GM18526 (cell line): ENCODE data around the gene B4GALT2.

Source experiments
- POLR2A ChIP-seq: IDR thresholded peaks from 3 replicates; pipeline ENCODE4 v1.6.1; 2011; ENCODE audit not compliant: insufficient read length; ENCODE audit errors: extremely low read depth

Gene B4GALT2

GRCh38 chr1:43956234-43956633 is 22.8 kb upstream of the B4GALT2 start:
- TF ChIP-seq POLR2A: no peak

DNA sequence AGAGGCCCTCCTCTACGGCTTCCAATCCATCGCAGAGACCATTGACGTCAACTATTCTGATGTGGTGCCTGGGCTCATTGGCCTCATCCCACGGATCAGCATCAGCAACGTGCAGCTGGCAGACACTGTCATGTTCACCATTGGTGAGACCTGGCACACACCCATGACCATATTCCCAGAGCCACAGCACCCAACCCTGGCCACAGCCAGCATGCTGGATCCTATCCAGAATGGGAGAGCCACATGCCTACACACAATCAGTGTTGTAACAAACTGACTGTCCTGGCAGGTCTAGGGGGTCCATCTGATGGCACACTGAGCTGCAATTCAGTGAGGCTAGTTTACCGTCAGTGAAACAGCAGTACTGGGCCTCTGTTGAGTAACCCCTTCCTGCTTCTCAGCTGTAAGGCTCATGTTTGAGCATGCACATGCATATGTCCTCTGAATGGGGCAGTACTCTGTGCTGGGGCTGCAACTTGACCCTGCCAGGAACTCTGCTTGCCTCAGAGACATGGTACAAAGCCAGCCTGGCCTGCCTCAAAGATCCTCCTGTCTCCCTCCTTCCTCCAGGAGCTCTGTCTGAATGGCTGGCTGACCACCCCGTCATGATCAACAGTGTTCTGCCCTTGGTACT is 21.5 kb upstream of the B4GALT2 start:
- TF ChIP-seq POLR2A: no peak

DNA sequence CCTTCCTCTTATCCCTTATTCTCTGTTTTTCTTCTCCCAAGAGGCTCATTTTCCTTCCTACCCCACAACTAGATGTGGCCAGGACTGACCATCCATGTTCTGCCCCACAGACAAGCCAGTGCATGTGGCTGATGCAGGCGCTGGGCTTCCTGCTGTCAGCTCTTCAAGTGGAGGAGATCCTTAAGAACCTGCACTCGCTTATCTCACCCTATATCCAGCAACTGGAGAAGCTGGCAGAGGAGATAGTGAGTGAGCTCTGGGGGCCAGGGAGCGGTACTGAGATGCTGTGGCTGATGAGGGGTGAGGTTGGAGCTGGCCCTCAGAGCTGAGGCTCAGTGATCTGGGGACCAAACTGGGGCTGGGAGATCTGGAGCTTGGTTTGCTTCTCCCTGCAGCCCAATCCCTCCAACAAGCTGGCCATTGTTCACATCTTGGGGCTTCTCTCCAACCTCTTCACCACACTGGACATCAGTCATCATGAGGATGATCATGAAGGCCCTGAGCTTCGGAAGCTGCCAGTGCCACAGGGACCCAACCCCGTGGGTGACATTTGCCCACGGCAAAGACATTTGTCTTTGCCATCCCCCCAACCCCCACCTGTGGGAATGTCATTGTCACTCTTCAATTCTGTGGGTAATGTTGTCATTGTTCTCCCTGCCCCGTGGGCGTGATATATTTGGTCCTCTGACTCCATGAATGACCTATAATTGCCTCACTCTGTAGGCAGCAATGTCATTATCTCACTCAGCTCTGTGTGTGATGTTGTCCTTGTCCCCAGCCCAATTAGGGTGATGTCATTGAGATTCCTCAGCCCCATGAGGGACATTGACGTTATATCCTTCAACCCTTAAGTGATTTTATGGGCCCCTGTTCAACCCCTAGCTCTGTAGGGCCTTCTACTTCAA is 20.4 kb upstream of the B4GALT2 start:
- no peak for TF ChIP-seq POLR2A

DNA sequence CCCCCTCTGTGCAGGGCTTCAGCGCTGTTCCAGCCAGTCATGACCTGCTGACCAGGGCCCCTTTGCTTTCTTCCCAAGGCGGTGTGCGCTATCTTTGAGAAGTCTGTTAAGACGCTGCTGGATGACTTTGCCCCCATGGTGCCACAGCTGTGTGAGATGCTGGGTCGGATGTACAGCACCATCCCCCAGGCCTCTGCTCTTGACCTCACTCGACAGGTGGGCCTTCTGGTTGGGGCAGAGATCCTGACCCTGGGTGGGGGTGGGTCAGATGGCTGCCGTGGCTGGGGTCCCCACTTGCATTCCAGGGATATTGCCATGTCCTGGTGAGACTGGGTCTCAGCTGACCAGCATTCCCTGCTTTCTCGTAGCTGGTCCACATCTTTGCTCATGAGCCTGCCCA is 18.2 kb upstream of the B4GALT2 start:
- TF ChIP-seq POLR2A: no peak

DNA sequence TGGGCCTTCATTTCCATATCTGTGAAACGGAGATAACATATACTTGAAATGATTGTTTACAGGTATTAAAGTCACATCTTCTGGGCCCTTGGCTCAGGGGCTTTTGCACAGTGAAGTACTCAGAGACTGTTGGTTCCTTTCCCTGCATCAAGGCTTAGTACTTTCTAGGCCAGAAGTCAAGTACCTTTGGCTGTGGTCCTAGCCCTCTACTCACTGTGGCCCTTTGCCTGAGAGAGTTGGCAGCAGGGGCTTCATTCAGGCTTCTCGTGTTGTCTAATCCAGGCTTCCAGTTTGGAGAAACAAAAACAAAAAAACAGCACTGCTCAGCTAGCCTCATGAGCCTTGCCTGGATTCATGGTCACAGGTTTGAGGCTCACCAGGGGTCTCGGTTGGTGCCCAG is 17.3 kb upstream of the B4GALT2 start:
- no peak for TF ChIP-seq POLR2A

- TF ChIP-seq POLR2A: no peak
Observed at GRCh38 chr1:43962324-43962723, 16.7 kb upstream of the B4GALT2 start.

DNA sequence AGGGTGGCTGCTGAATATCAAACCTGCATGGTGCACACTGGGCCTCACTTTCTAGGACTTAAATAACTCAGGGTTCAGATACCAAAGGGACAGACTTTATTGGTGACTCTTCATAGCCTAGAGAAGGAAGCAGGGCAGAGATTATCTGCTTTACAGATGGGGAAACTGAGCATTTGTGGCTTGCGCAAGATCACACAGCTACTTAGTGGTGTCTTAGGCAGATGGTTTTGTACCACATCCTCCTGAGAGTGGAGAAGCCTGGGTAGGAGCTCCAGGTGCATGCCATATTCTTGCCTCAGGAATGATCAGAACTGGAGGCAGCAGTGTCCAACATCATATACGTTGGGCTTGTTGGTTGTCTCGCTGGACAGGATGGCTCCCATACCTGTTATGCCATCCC is 16.0 kb upstream of the B4GALT2 start:
- TF ChIP-seq POLR2A: no peak

GRCh38 chr1:43963890-43964289 is 15.1 kb upstream of the B4GALT2 start:
- TF ChIP-seq POLR2A: no peak

- TF ChIP-seq POLR2A: no peak
Observed at GRCh38 chr1:43965316-43965715, 13.7 kb upstream of the B4GALT2 start.

GRCh38 chr1:43968348-43968948 is 10.6 kb upstream of the B4GALT2 start:
- no peak for TF ChIP-seq POLR2A

- TF ChIP-seq POLR2A: no peak
Observed at GRCh38 chr1:43969416-43969745, 9.6 kb upstream of the B4GALT2 start.

DNA sequence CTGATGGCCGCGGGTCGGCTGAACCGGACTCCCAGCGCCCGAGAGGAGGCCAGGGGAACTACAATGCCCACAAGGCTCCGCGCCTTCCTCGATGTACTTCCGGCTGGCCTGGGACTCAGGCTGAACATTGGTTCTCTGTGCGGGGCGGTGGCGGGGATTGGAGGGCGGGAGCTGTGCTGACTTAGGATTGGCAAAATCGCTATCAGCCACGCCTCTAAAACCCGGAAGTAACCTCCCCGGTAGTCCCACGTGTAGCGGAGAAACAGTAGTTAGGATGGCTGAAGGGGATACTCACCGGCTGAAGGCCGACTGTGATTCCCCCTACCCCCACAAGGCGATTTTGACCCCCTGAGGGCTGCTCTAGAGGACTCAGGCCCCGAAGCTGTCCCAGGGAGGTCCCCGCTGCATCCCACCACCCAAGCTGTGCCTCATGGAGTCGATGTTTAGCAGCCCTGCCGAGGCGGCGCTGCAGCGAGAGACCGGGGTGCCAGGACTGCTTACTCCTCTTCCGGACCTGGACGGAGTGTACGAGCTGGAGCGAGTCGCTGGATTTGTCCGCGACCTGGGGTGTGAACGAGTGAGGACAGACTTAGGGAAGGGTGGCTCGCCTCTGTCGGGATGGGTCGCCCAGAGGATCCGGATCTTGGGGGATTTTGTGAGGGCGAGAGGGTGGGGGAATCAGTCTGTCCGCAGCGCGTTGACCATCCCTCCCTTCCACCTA is 9.1 kb upstream of the B4GALT2 start, which contains the start of gene DPH2:
TSS of gene DPH2 (plus strand) at position 265 of the 721 bp plus-strand sequence. CDS start at position 431, 166 bp downstream.
- peak; percentile 58 for TF ChIP-seq POLR2A

- no peak for TF ChIP-seq POLR2A
Observed at GRCh38 chr1:43970502-43970901, 8.5 kb upstream of the B4GALT2 start.

GRCh38 chr1:43970911-43971310 is 8.1 kb upstream of the B4GALT2 start:
- TF ChIP-seq POLR2A: no peak

- no peak for TF ChIP-seq POLR2A
Observed at GRCh38 chr1:43971336-43971980, 7.6 kb upstream of the B4GALT2 start.

DNA sequence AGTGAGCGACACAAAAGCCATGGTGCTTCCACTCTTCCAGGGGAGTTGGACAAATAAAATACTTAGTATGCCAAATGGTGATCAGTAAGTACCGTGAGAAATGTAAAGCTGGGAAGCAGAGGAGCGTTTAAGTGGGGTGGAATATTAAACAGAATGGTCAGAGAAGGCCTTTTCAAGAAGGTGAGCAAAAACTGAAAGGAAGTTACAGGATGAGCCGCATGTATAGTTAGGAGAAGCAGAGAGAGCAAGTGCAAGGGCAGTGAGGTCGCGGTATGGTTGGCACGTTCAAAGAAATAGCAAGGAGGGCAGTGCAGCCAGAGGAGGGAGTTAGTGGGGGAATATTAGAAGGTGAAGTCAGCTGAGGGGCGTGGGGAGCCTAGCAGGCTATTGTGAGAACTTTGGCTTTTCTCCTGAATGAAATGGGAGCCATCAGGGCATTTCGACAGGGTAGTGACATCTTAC is 5.0 kb upstream of the B4GALT2 start:
- TF ChIP-seq POLR2A: no peak
